ENCODE results near the gene TARS3. TPM values are rescaled to one million over a fixed set of nuclear protein-coding genes. Genes with fewer than 3 reads are reported as not detected.

TARS3 gene
- total and polyA plus RNA-seq, 2 donors (not counting 3 experiments of a cell fraction or from before 2014, with no cell fraction given) = 0.91 to 8.2 TPM

- no peak for DNase-seq (ENCODE audit: low read depth, low spot score)
- CTCF ChIA-PET = no interaction called here
Observed at GRCh38 chr15:101689901-101690300, 34.4 kb downstream of the TARS3 start.

GRCh38 chr15:101686718-101687117, 37.6 kb downstream of the TARS3 start:
- H3K4me2 ChIP-seq (ENCODE audit: insufficient read depth, low read length) = no peak overlapping the region
- intact Hi-C loops (cut with micrococcal nuclease) (no loop called here), dilution Hi-C loops (cut with MboI; ENCODE audit: extremely low pct_ligation_motif_present, low sequenced_read_pairs) (no loop called here)
- CTCF ChIA-PET = interaction anchor here (1.6 kb wide), 1 partner anchor 9 kb away, joined by 5 read pairs; no protein-coding TSS in a partner anchor
- no peaks in the 10 kb centered on the region for H4K20me1 ChIP-seq (replicated peaks; ENCODE audit: control insufficient read depth, extremely low read depth, insufficient read depth, low read length)
- no peaks in the 10 kb centered on the region for H3K79me2 ChIP-seq (ENCODE audit: control insufficient read depth, insufficient read depth, low read length)
- no peak overlapping the region for H3K27ac ChIP-seq (ENCODE audit: insufficient read depth, low read depth, low read length)
- POLR2A ChIA-PET = no interaction called here
- no peaks in the 10 kb centered on the region for H3K27me3 ChIP-seq (ENCODE audit: control insufficient read depth in 2 of 2, insufficient read depth in 2 of 2, low read length in 2 of 2)
- H3K4me1 ChIP-seq (ENCODE audit: control insufficient read depth, extremely low read depth, insufficient read depth, low read length) = no peaks in the 10 kb centered on the region
- FAIRE-seq (no peak), DNase-seq (ENCODE audit: low read depth, low spot score) (no peak)
- no peak overlapping the region for H3K4me3 ChIP-seq (replicated peaks in 1 of 3; ENCODE audit: insufficient read depth in 1 of 3, low read depth in 1 of 3, low read length in 3 of 3)
- TF ChIP-seq POLR2AphosphoS5 (IDR thresholded peaks at IDR 0.05; ENCODE audit: insufficient read depth, low read depth, low read length) = no peak
- no peaks in the 10 kb centered on the region for H3K36me3 ChIP-seq (ENCODE audit: control insufficient read depth in 2 of 2, extremely low read depth in 1 of 2, insufficient read depth in 2 of 2, low read length in 2 of 2)
- H3K9me1 ChIP-seq (replicated peaks; ENCODE audit: control insufficient read depth, extremely low read depth, insufficient read depth, low read length) = no peaks in the 10 kb centered on the region
- H3K9me3 ChIP-seq (replicated peaks; ENCODE audit: control insufficient read depth, insufficient read depth, low read length) = no peaks in the 10 kb centered on the region
- no peak overlapping the region for H3K9ac ChIP-seq (replicated peaks; ENCODE audit: extremely low read depth, insufficient read depth, low read length)
- no TSS peak for BruUV-seq (replicated peaks)
- H2AFZ ChIP-seq (ENCODE audit: low read depth, low read length) = no peak overlapping the region

More at GRCh38 chr15:101689901-101690300, 34.4 kb downstream of the TARS3 start:
- H3K9me1 ChIP-seq (replicated peaks; ENCODE audit: control insufficient read depth, extremely low read depth, insufficient read depth, low read length) = no peaks in the 10 kb centered on the region
- POLR2A ChIA-PET = no interaction called here
- dilution Hi-C loops (cut with MboI; ENCODE audit: extremely low pct_ligation_motif_present, low sequenced_read_pairs) = no loop called here
- no peak overlapping the region for H3K4me2 ChIP-seq (ENCODE audit: insufficient read depth, low read length)
- H3K27me3 ChIP-seq (ENCODE audit: control insufficient read depth in 2 of 2, insufficient read depth in 2 of 2, low read length in 2 of 2) = no peaks in the 10 kb centered on the region
- no peak overlapping the region for H3K4me3 ChIP-seq (replicated peaks in 1 of 3; ENCODE audit: insufficient read depth in 1 of 3, low read depth in 1 of 3, low read length in 3 of 3)
- no peaks in the 10 kb centered on the region for H4K20me1 ChIP-seq (replicated peaks; ENCODE audit: control insufficient read depth, extremely low read depth, insufficient read depth, low read length)
- no peaks in the 10 kb centered on the region for H3K4me1 ChIP-seq (ENCODE audit: control insufficient read depth, extremely low read depth, insufficient read depth, low read length)
- no peaks in the 10 kb centered on the region for H3K79me2 ChIP-seq (ENCODE audit: control insufficient read depth, insufficient read depth, low read length)
- no TSS peak for BruUV-seq (replicated peaks)
- H3K9me3 ChIP-seq (replicated peaks; ENCODE audit: control insufficient read depth, insufficient read depth, low read length) = no peaks in the 10 kb centered on the region
- FAIRE-seq = no peak
- H3K27ac ChIP-seq (ENCODE audit: insufficient read depth, low read depth, low read length) = no peak overlapping the region
- peaks cover 0 to 2% of the 10 kb centered on the region in 2 experiments for H3K36me3 ChIP-seq (ENCODE audit: control insufficient read depth in 2 of 2, extremely low read depth in 1 of 2, insufficient read depth in 2 of 2, low read length in 2 of 2)
- intact Hi-C loops (cut with micrococcal nuclease) = no loop called here
- peak; percentile 41 for TF ChIP-seq JUN (IDR thresholded peaks at IDR 0.05; ENCODE audit: borderline replicate concordance, insufficient read depth, insufficient read length, low read depth)
- no peak for TF ChIP-seq GATA2 (IDR thresholded peaks at IDR 0.05; ENCODE audit: insufficient read depth, insufficient read length, low read depth, low read length)
- no peak overlapping the region for H3K9ac ChIP-seq (replicated peaks; ENCODE audit: extremely low read depth, insufficient read depth, low read length)
- no peak overlapping the region for H2AFZ ChIP-seq (ENCODE audit: low read depth, low read length)
